GM08714 (cell line): ENCODE data around the gene NDUFAF4.

Experiments used
- H3K4me3 ChIP-seq: fragments of 200-500 bp; sonication (Bioruptor generic); 2 replicates; pipeline ENCODE4 v1.5.1; 2014; ENCODE audit warnings: mild to moderate bottlenecking, low read length, inconsistent platforms
- ZNF274 ChIP-seq: IDR thresholded peaks from 2 replicates; pipeline ENCODE4 v1.6.1; 2012; ENCODE audit warnings: mild to moderate bottlenecking, low read depth, low read length

The NDUFAF4 gene

GRCh38 chr6:96876886-96877545 lies 20.7 kb downstream of the NDUFAF4 start:
- TF ChIP-seq ZNF274, result no peak
- H3K4me3 ChIP-seq, result no peak overlapping the region

DNA sequence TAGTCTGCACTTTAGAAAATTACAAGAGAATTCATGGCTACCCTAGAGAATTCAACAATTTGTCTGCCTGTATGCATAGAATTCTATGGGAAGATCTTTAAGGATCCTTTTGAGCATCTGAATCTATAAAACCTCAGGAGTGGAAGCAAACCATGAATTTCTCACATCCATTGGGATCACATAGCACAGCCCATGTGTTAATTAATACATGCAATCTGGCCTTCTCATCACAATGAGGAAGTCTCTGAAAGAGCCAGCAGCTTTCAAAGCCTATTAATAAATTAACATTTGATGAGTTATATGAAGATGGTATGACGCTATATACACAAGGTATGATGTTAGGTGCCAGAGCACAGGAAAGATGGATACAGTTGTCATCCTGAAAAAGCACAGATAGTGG lies 24.7 kb downstream of the NDUFAF4 start:
- no peak for TF ChIP-seq ZNF274
- no peak overlapping the region for H3K4me3 ChIP-seq

DNA sequence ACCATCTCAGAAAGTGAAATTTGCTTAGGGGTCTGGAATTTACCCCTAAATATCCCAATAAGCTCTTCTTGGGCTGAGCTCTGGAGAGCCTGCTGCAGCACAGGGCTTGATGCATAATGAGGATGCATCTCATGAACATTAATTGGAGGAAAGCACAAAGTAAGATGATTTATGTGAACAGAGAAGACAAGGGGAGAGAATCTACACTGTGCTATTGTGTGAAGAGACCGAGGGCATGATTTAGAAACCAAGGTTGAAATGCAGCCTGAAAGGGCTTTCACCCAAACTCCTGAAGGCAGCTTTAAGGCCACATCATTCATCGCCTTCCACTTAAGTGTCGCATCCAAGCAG lies 32.7 kb downstream of the NDUFAF4 start:
- H3K4me3 ChIP-seq, result no peak overlapping the region
- TF ChIP-seq ZNF274, result no peak

DNA sequence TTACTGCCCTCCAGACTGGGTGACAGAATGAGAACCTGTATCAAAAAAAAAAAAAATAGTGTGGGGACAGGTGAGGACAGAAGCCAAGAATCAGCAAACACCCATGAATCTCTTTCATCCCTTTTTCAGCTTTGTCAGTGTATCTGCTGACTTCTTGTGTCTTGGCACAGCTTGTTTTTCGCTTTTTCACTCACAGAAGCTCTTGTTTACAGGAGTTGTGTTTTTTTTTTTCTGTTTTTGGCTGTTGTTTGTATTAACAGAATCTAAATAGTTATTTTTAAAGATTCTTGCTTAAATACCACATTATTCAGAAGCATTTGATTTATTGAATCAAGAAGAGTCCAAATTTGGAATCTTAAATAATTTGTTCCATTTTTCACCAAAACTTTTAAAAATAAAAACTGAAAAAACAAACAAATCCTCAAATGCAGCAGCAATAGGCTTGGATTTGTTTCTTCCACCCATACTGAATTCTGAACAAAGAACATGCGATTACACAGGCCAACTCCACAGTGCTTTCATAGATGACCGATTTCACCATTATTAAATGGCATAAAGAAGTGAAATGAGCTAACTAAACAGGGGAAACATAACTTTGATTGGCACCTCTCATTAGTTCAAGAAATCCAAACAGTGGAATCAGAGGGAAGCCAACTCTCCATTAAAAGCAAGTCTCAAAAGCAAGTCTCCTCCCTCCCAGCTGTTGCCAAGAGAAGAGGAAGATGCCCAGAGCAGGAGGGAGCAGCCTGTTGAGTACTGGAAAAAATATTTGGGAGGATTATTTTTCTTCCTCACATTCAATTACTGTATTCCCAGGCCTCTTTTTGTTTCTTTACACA lies 33.3 kb downstream of the NDUFAF4 start:
- no peak overlapping the region for H3K4me3 ChIP-seq
- TF ChIP-seq ZNF274, result no peak

GRCh38 chr6:96862560-96862959 lies 35.1 kb downstream of the NDUFAF4 start:
- no peak for TF ChIP-seq ZNF274

DNA sequence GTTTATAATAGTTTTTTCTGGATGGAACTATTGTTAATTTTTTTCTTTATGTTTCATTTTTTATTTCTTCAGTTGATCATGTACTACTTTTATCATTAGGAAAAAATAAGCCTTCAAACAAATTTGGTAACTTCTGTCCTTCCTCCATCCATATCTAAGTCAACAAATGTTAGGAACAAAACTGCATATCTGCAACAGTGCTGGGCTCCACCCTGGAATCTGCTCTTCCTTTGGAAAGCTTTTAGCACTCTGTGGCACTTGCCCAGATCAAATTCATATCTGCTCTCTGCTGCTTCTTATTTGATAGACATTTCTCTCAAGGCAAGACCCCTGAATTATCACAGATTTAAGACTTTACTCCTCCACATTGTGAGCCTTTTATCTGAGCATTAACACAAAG lies 36.1 kb downstream of the NDUFAF4 start:
- no peak for TF ChIP-seq ZNF274

More at GRCh38 chr6:96862560-96862959, 35.1 kb downstream of the NDUFAF4 start:
- no peak overlapping the region for H3K4me3 ChIP-seq

DNA sequence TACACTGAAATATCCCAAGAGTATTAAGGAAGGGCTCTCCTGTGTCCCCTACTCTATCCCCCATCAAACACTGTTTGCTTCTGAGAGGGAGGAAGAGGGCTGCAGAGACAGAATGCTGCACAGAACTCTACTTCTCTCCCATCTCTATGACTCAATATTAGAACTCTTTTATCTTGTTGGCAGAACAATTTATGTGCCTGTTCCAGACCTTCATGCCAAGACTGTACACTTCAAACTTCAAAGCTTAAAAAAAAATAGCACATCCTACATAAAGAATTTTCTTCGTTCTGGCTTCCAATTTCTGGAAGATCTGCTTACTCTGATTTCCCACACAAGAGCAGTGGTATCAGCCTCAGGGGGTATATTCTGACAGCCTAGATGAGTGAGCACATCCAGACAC lies 40.8 kb downstream of the NDUFAF4 start:
- TF ChIP-seq ZNF274, result no peak
- no peak overlapping the region for H3K4me3 ChIP-seq

More for the DNA sequence above, 36.1 kb downstream of the NDUFAF4 start:
- H3K4me3 ChIP-seq, result no peak overlapping the region

DNA sequence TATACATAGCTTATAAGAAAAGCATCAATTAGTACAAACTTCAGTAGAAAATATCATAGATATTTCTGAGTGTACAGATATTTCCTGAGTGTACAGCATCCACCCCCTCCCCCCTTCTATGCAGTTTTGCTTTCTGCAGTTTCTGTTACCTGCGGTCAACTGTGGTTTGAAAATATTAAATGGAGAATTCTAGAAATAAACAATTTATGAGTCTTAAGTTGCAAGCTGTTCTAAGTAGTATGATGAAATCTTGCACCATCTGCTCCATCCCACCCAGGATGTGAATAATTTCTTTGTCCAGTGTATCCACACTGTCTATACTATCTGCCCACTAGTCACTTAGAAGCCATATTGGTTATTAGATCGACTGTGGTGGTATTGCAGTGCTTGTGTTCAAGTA lies 44.6 kb downstream of the NDUFAF4 start:
- TF ChIP-seq ZNF274, result no peak

GRCh38 chr6:96852605-96853004 lies 45.1 kb downstream of the NDUFAF4 start:
- no peak for TF ChIP-seq ZNF274
- no peak overlapping the region for H3K4me3 ChIP-seq

More for the DNA sequence above, 44.6 kb downstream of the NDUFAF4 start:
- no peak overlapping the region for H3K4me3 ChIP-seq

- H3K4me3 ChIP-seq, result no peak overlapping the region
- no peak for TF ChIP-seq ZNF274
Measured at GRCh38 chr6:96851858-96852257, 45.8 kb downstream of the NDUFAF4 start.

DNA sequence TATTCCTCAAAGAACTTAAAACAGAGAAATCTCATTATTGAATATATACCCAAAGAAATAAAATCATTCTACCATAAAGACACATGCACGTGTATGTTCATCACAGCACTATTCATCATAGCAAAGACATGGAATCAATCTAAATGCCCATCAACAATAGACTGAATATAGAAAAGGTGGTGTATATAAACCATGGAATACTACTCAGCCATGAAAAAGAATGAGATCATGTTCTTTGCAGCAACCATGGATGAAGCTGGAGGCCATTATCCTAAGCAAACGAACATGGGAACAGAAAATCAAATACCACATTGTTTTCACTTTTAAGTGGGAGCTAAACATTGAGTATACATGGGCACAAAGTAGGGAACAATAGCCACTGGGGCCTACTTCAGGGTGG lies 48.1 kb downstream of the NDUFAF4 start:
- TF ChIP-seq ZNF274, result no peak
- H3K4me3 ChIP-seq, result no peak overlapping the region

GRCh38 chr6:96844530-96844929 lies 53.2 kb downstream of the NDUFAF4 start:
- H3K4me3 ChIP-seq, result no peak overlapping the region
- no peak for TF ChIP-seq ZNF274

GRCh38 chr6:96841345-96841744 lies 56.3 kb downstream of the NDUFAF4 start:
- H3K4me3 ChIP-seq, result no peak overlapping the region
- TF ChIP-seq ZNF274, result no peak
